GM18505 (cell line): ENCODE data around the gene ACSBG1.
"Not testable (repeated sequence)": the region's sequence is repeated elsewhere in the genome, so short reads cannot be mapped to it uniquely, and the experiment has no call there.

Experiments used
- ATAC-seq: cut with Tn5 transposase; IDR thresholded peaks from one replicate; pipeline ENCODE4 v1.9.1; 2021; ENCODE audit not compliant: unreplicated experiment
- POLR2A ChIP-seq: IDR thresholded peaks from 4 replicates; pipeline ENCODE4 v1.6.1; 2011; ENCODE audit warnings: borderline replicate concordance; ENCODE audit not compliant: insufficient read depth, insufficient read length; ENCODE audit errors: extremely low read depth

ACSBG1 gene

GRCh38 chr15:78168608-78169007 is 65.8 kb downstream of the ACSBG1 start:
- no peak for ATAC-seq
- TF ChIP-seq POLR2A, result no peak

GRCh38 chr15:78167227-78167888 is 67.0 kb downstream of the ACSBG1 start:
- TF ChIP-seq POLR2A, result no peak
- peak; percentile 70 for ATAC-seq

GRCh38 chr15:78164010-78164409 is 70.4 kb downstream of the ACSBG1 start:
- TF ChIP-seq POLR2A, result no peak
- no peak for ATAC-seq

GRCh38 chr15:78162038-78162437 is 72.3 kb downstream of the ACSBG1 start:
- TF ChIP-seq POLR2A, result no peak
- no peak for ATAC-seq

- ATAC-seq, result no peak
- TF ChIP-seq POLR2A, result no peak
Measured at GRCh38 chr15:78159395-78159794, 75.0 kb downstream of the ACSBG1 start.

GRCh38 chr15:78157203-78157602 is 77.2 kb downstream of the ACSBG1 start:
- no peak for TF ChIP-seq POLR2A
- ATAC-seq, result no peak

GRCh38 chr15:78156653-78157052 is 77.7 kb downstream of the ACSBG1 start:
- TF ChIP-seq POLR2A, result no peak
- no peak for ATAC-seq

GRCh38 chr15:78155355-78155939 is 78.9 kb downstream of the ACSBG1 start:
- TF ChIP-seq POLR2A, result no peak
- no peak for ATAC-seq

- ATAC-seq, result no peak
- TF ChIP-seq POLR2A, result no peak
Measured at GRCh38 chr15:78154955-78155354, 79.4 kb downstream of the ACSBG1 start.

- not testable (repeated sequence) for ATAC-seq
Measured at GRCh38 chr15:78151075-78151474, 83.3 kb downstream of the ACSBG1 start.

- no peak for TF ChIP-seq POLR2A
- ATAC-seq, result peak; percentile 26
Measured at GRCh38 chr15:78149805-78150751, 84.3 kb downstream of the ACSBG1 start.

- TF ChIP-seq POLR2A, result peak; percentile 89
- ATAC-seq, result peak; percentile 81
Measured at GRCh38 chr15:78149068-78149804, 85.1 kb downstream of the ACSBG1 start, which contains the start of gene IDH3A. TSS of gene IDH3A (plus strand) at chr15:78149362. CDS start at chr15:78149404, 42 bp downstream.
